Mesodermal cell (in vitro differentiated cells): ENCODE measurements around the gene GNPTAB.

ENCODE experiments used
- H3K27ac ChIP-seq: 2 replicates; pipeline ENCODE4 v1.7.0; 2013; ENCODE audit warnings: mild to moderate bottlenecking, low read depth, low read length, moderate library complexity; ENCODE audit not compliant: severe bottlenecking
- H3K36me3 ChIP-seq: 2 replicates; pipeline ENCODE4 v1.7.1; 2013; ENCODE audit warnings: mild to moderate bottlenecking, low read length, moderate library complexity; ENCODE audit not compliant: control insufficient read depth, insufficient read depth
- H3K4me1 ChIP-seq: one replicate; pipeline ENCODE4 v1.7.1; 2013; ENCODE audit warnings: mild to moderate bottlenecking, low read length; ENCODE audit not compliant: insufficient read depth, control insufficient read depth, poor library complexity, severe bottlenecking
- H3K4me3 ChIP-seq: 2 replicates; pipeline ENCODE4 v1.7.0; 2013; ENCODE audit warnings: low read length, control low read depth, mild to moderate bottlenecking; ENCODE audit not compliant: insufficient read depth, poor library complexity, severe bottlenecking; ENCODE audit errors: extremely low read depth
- H3K9me3 ChIP-seq: 2 replicates; pipeline ENCODE4 v1.7.1; 2013; ENCODE audit warnings: mild to moderate bottlenecking, low read length, moderate library complexity; ENCODE audit not compliant: control insufficient read depth
- WGBS, 2 experiments: methylation state at CpG; one replicate each; pipeline ENCODE4 v1.1.5; 2013; ENCODE audit warnings: missing lambda C conversion rate in 2 of 2; ENCODE audit not compliant: insufficient coverage in 2 of 2; 5-methylcytosine and 5-hydroxymethylcytosine counted together

The GNPTAB gene

GRCh38 chr12:101784376-101784775 lies 46.4 kb downstream of the GNPTAB start:
- no peaks in the 10 kb centered on the region for H3K9me3 ChIP-seq
- no peak overlapping the region for H3K27ac ChIP-seq
- 78 to 100% methylated on average over 1 of the region's 1 CpG for WGBS, 2 experiments
- no peaks in the 10 kb centered on the region for H3K4me1 ChIP-seq
- H3K4me3 ChIP-seq: no peak overlapping the region
- peaks cover 6% of the 10 kb centered on the region for H3K36me3 ChIP-seq

GRCh38 chr12:101783838-101784237 lies 46.9 kb downstream of the GNPTAB start:
- no CpG with 5 or more reads among the region's 2 CpGs for WGBS, 2 experiments
- Histone ChIP-seq H3K4me3 (no peak overlapping the region), H3K36me3 (peaks cover 10% of the 10 kb centered on the region), H3K27ac (no peak overlapping the region), H3K9me3 (no peaks in the 10 kb centered on the region), H3K4me1 (no peaks in the 10 kb centered on the region)

GRCh38 chr12:101783150-101783549 lies 47.6 kb downstream of the GNPTAB start:
- no peaks in the 10 kb centered on the region for H3K4me1 ChIP-seq
- H3K27ac ChIP-seq: no peak overlapping the region
- WGBS, 2 experiments: 91 to 95% methylated on average over 2 of the region's 2 CpGs
- H3K36me3 ChIP-seq: peaks cover 10% of the 10 kb centered on the region
- H3K9me3 ChIP-seq: no peaks in the 10 kb centered on the region
- H3K4me3 ChIP-seq: no peak overlapping the region

- Histone ChIP-seq H3K36me3 (peaks cover 10% of the 10 kb centered on the region), H3K9me3 (no peaks in the 10 kb centered on the region), H3K4me1 (no peaks in the 10 kb centered on the region), H3K4me3 (no peak overlapping the region), H3K27ac (no peak overlapping the region)
- 90 to 100% methylated on average over 3 of the region's 3 CpGs for WGBS, 2 experiments
Observed at GRCh38 chr12:101782273-101782731, 48.5 kb downstream of the GNPTAB start.

GRCh38 chr12:101781834-101782233 lies 48.9 kb downstream of the GNPTAB start:
- Histone ChIP-seq H3K4me1 (no peaks in the 10 kb centered on the region), H3K4me3 (no peak overlapping the region), H3K9me3 (no peaks in the 10 kb centered on the region), H3K36me3 (peaks cover 10% of the 10 kb centered on the region), H3K27ac (no peak overlapping the region)
- 100% methylated on average over 2 of the region's 3 CpGs; no CpG with 5 or more reads in 1 of the 2 experiments for WGBS, 2 experiments

GRCh38 chr12:101780599-101780998 lies 50.2 kb downstream of the GNPTAB start:
- peaks cover 10% of the 10 kb centered on the region for H3K36me3 ChIP-seq
- no peak overlapping the region for H3K4me3 ChIP-seq
- no peaks in the 10 kb centered on the region for H3K9me3 ChIP-seq
- H3K27ac ChIP-seq: no peak overlapping the region
- 100% methylated on average over 1 to 2 of the region's 2 CpGs for WGBS, 2 experiments
- no peaks in the 10 kb centered on the region for H3K4me1 ChIP-seq

- Histone ChIP-seq H3K4me3 (no peak overlapping the region), H3K9me3 (no peaks in the 10 kb centered on the region), H3K4me1 (no peaks in the 10 kb centered on the region), H3K36me3 (peaks cover 10% of the 10 kb centered on the region), H3K27ac (no peak overlapping the region)
- 82 to 93% methylated on average over 4 to 6 of the region's 6 CpGs for WGBS, 2 experiments
Observed at GRCh38 chr12:101779626-101780025, 51.1 kb downstream of the GNPTAB start.

GRCh38 chr12:101779200-101779599 lies 51.6 kb downstream of the GNPTAB start:
- Histone ChIP-seq H3K4me3 (no peak overlapping the region), H3K4me1 (no peaks in the 10 kb centered on the region), H3K9me3 (no peaks in the 10 kb centered on the region), H3K36me3 (peaks cover 10% of the 10 kb centered on the region), H3K27ac (no peak overlapping the region)
- WGBS, 2 experiments: 80% methylated on average over 1 of the region's 3 CpGs

GRCh38 chr12:101777978-101778377 lies 52.8 kb downstream of the GNPTAB start:
- H3K4me3 ChIP-seq: no peak overlapping the region
- H3K27ac ChIP-seq: no peak overlapping the region
- H3K4me1 ChIP-seq: no peaks in the 10 kb centered on the region
- 67 to 85% methylated on average over 1 to 2 of the region's 4 CpGs for WGBS, 2 experiments
- H3K9me3 ChIP-seq: no peaks in the 10 kb centered on the region
- H3K36me3 ChIP-seq: peaks cover 10% of the 10 kb centered on the region

- Histone ChIP-seq H3K27ac (no peak overlapping the region), H3K4me1 (no peaks in the 10 kb centered on the region), H3K36me3 (peaks cover 10% of the 10 kb centered on the region), H3K4me3 (no peak overlapping the region), H3K9me3 (no peaks in the 10 kb centered on the region)
- WGBS, 2 experiments: 80 to 93% methylated on average over 1 to 3 of the region's 3 CpGs
Observed at GRCh38 chr12:101777485-101777884, 53.3 kb downstream of the GNPTAB start.

- Histone ChIP-seq H3K4me1 (no peaks in the 10 kb centered on the region), H3K9me3 (no peaks in the 10 kb centered on the region), H3K4me3 (no peak overlapping the region), H3K36me3 (peaks cover 10% of the 10 kb centered on the region), H3K27ac (no peak overlapping the region)
- WGBS, 2 experiments: 100% methylated on average over 1 of the region's 2 CpGs; no CpG with 5 or more reads in 1 of the 2 experiments
Observed at GRCh38 chr12:101775816-101776215, 54.9 kb downstream of the GNPTAB start.
